ENCODE results near the gene STIM1. TPM values are rescaled to one million over a fixed set of nuclear protein-coding genes. Genes with fewer than 3 reads are reported as not detected.

STIM1 gene
- total RNA-seq, 1 donor from 2014 or later = 49.6 TPM

GRCh38 chr11:3958281-3958680 lies 102.8 kb downstream of the STIM1 start:
- intact Hi-C loops (cut with DNase I) = no loop called here
- ATAC-seq (no peak), DNase-seq (ENCODE audit: low spot score) (no peak)

- intact Hi-C loops (cut with DNase I) = no loop called here
- ATAC-seq (peak; percentile 55), DNase-seq (ENCODE audit: low spot score) (no peak)
Measured at GRCh38 chr11:3959015-3959902, 103.8 kb downstream of the STIM1 start.

DNA sequence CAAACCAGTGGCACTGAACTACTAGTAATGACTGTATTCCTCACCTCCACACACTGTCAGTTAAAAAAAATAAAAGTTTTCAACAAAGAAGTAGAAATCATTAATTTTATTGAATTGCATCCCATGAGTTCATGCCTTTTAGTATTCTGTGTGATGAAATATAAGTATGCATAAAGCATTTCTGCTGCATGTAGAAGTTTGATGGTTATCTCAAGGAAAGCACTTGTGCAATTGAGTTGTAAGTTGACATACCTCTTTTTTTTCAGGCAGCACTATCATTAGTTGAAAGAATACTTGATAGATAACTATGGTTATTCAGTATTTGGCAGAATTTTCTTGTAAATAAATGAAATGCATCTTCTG lies 104.4 kb downstream of the STIM1 start:
- intact Hi-C loops (cut with DNase I) = no loop called here
- DNase-seq (ENCODE audit: low spot score) = no peak
- ATAC-seq = no peak

DNA sequence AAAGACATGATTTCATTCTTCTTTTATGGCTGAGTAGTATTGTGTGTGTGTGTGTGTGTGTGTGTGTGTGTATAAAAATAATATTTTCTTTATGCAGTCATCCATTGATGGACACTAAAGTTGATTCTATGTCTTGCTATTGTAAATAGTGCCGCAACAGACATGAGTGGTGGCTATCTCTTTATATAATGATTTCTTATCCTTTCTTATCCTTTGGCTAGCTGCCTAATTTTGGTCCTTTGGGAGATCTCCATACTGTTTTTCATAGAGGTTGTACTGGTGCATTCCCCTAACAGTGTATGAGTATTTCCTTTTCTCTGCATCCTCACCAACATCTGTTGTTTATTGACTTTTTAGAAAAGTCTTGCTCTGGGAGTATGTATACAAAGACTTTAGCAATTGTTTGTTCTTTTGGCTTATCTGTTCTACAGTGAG lies 107.0 kb downstream of the STIM1 start:
- DNase-seq (ENCODE audit: low spot score) (no peak), ATAC-seq (no peak)
- intact Hi-C loops (cut with DNase I) = no loop called here

DNA sequence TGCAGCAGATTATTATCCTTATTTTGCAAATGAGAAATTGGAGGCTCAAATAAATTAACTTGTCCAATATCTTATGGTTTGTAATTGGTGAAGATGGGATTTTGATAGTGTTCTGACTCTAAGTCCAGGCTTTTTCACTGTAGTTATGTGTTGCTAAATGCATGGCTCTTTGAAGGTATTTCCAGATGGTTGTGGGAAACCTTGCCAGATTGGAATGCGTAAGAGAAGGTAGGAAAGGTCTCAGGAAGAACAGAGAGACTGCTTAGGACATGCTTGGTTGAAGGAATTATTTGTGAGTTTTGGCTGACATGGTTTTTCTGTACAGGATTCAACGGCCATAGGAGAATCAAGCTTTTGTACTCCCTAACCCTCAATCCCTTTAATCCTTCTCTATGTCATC lies 108.6 kb downstream of the STIM1 start:
- DNase-seq (ENCODE audit: low spot score) (no peak), ATAC-seq (no peak)
- intact Hi-C loops (cut with DNase I) = no loop called here

GRCh38 chr11:3964935-3965604 lies 109.6 kb downstream of the STIM1 start:
- intact Hi-C loops (cut with DNase I) = no loop called here
- no peak for DNase-seq (ENCODE audit: low spot score)
- ATAC-seq = no peak

- intact Hi-C loops (cut with DNase I) = no loop called here
- ATAC-seq (peak; percentile 64), DNase-seq (ENCODE audit: low spot score) (no peak)
Measured at GRCh38 chr11:3967695-3968094, 112.2 kb downstream of the STIM1 start.

GRCh38 chr11:3969200-3969599 lies 113.7 kb downstream of the STIM1 start:
- DNase-seq (ENCODE audit: low spot score) (no peak), ATAC-seq (no peak)
- intact Hi-C loops (cut with DNase I) = no loop called here

GRCh38 chr11:3969613-3970012 lies 114.1 kb downstream of the STIM1 start:
- ATAC-seq (no peak), DNase-seq (ENCODE audit: low spot score) (no peak)
- intact Hi-C loops (cut with DNase I) = no loop called here

DNA sequence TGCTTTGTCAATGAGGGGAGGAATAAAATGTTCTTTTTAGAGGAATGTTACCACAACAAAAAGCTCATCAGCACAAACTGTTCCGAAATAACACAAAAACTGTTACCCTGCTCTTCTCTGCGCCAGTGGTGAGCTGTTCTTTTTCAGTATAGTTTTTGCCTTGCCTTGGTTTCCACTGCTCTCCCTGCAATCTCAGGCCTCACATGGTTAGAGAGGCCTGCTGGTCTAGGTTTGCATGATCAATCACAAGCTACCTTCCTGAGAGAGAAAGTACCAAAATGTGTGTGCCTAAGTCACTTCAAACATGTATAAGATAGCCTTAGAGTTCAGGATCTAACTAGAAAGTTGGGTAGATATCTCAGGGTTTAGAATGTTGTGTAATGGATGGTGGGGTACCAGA lies 114.6 kb downstream of the STIM1 start:
- DNase-seq (ENCODE audit: low spot score) = no peak
- ATAC-seq = no peak
- intact Hi-C loops (cut with DNase I) = no loop called here

DNA sequence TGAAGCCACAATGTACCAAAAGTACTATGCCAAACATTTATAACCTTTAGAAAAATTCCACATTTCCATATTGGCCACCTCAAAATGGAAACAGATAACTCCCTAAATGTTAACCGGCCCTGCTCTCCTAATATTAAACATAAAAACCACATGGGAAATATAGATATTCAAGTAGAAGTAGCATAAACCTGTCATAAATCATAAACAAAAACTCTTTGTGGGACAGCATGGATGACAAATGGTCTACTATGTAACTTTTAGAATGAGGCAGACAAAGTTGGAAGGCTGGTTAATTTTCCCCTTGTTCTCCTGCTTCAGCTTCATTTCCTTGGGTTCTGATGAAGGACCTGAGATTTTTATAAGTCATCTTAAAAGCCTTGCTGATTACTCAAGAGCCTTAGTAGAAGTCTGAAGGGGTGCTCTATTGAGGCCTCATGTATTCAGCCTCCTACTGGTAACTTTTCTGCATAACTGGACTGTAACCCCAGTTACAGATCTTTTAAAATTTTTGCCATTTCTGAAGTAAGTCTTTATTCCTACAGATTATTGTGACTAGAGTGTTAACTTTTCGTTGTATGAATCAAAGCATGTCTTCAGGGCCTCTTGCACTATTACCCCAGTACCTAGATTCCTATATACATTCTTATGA lies 116.4 kb downstream of the STIM1 start:
- no peak for DNase-seq (ENCODE audit: low spot score)
- intact Hi-C loops (cut with DNase I) = no loop called here
- ATAC-seq = no peak

- no peak for DNase-seq (ENCODE audit: low spot score)
- no peak for ATAC-seq
- intact Hi-C loops (cut with DNase I) = no loop called here
Measured at GRCh38 chr11:3972431-3972830, 117.0 kb downstream of the STIM1 start.

DNA sequence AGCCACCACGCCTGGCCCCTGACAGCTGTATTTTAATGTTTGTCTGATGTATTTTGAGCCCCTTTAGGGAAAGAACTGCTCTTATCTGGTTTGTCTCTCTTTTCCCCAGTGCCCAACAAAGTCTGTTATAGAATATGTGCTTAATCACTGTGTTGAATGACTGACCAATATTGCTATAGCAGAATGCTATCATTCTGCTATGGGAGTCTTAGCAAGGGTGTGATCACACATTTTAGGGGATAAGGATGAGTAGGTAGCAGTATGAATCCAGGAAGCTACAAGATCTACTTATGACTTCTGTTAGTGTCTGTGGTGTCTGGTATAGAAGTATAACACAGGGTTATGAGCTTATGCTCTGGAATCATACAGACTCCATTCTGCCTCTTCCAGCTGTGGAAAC lies 121.6 kb downstream of the STIM1 start:
- intact Hi-C loops (cut with DNase I) = no loop called here
- ATAC-seq = no peak
- no peak for DNase-seq (ENCODE audit: low spot score)

DNA sequence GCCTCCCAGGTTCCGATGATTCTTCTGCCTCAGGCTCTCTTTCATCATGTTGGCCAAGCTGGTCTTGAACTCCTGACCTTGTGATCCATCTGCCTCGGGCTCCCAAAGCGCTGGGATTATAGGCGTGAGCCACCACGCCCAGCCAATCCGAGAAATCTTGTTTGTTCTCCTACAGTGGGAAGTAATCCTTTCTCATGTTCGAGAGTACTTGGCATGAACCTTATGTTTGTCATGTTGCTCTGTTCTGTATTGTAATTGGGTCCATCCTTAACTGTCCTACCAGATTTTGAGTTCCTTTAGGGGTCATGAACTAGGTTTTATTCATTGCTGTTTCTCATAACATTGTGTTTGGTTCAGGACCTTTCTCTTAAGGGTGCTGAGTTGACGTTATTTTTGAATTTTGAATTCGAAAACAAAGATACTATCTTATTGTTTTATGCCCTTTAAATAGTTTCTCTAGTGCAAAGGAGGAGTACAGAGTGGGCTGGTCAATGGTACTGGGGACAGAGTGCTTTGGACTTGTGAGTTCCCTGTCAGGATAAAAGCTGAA lies 125.7 kb downstream of the STIM1 start:
- ATAC-seq = peak; percentile 50
- no peak for DNase-seq (ENCODE audit: low spot score)
- intact Hi-C loops (cut with DNase I) = no loop called here

DNA sequence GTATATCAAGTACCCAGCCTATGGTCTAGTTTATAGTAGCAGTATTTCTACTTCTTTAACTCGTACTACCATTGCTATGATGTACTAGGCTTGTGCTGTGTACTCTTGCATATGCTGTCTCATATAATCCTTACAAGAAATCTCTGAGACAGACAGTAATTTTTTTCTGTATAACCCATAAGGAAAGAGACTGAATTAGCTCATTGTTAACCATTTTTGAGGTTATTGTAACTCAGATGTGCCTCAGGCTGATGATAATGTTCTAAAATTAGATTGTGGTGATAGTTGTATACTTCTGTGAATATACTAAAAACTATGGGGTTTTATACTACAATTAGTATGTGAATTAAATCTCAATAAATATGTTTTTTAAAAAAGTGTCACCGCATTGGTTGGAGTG lies 127.0 kb downstream of the STIM1 start:
- intact Hi-C loops (cut with DNase I) = no loop called here
- DNase-seq (ENCODE audit: low spot score) = no peak
- no peak for ATAC-seq

- intact Hi-C loops (cut with DNase I) = no loop called here
- ATAC-seq = no peak
- no peak for DNase-seq (ENCODE audit: low spot score)
Measured at GRCh38 chr11:3983101-3983500, 127.6 kb downstream of the STIM1 start.

DNA sequence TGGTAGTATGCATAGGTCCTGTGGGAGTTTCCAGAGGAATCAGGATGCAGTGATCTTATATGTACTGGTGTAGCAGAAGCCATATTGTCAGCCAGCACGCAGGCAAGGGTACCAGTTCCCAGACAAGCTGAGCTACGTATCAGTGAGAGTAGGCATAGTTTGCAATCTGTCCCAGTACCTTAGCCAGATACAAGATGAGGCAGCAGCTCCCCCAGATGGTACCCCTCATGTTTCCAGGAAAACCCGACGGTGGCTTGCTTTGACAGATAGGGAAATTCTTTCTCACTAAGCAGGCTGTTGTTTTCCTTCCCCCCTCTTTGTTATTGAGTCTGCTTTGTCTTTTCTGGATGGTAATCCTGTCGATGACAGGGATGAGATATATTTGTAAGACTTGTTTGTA lies 129.4 kb downstream of the STIM1 start:
- intact Hi-C loops (cut with DNase I) = no loop called here
- no peak for DNase-seq (ENCODE audit: low spot score)
- ATAC-seq = peak; percentile 43

DNA sequence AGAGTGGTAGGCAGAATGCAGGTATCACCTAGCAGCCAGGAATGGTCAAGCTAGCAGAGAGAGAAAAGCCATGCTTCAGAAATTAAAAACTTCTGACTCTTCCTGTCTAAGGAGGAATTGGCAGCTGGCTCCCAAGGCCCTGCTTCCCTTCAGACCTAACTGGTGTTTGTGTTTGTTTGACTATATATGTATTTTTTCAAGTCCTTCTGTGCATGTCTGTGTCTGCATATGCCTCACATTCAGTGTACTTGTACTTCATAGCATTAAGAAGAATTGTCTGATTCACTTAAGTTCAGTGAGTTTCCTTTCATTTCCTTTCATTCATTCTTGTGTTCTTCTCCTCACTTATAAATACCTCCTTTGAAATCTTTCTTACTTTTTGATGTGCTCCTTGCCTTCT lies 130.2 kb downstream of the STIM1 start:
- ATAC-seq (no peak), DNase-seq (ENCODE audit: low spot score) (no peak)
- intact Hi-C loops (cut with DNase I) = no loop called here

- intact Hi-C loops (cut with DNase I) = no loop called here
- DNase-seq (ENCODE audit: low spot score) (no peak), ATAC-seq (no peak)
Measured at GRCh38 chr11:3986301-3986700, 130.8 kb downstream of the STIM1 start.

All from sciatic nerve (tissue), 2 donors.